OCI-LY7 (cell line): ENCODE results near the gene VPS13C. TPM values are rescaled to one million over a fixed set of nuclear protein-coding genes. Genes with fewer than 3 reads are reported as not detected.

ENCODE experiments used
- BruUV-seq: library from RNA; stranded (reverse); fragments of 400-500 nt; replicated peaks from 2 replicates; lab custom pipeline; 2021; lab: Mats Ljungman, UMichigan
- CTCF ChIA-PET: fragments of 300-600 bp; sonication (Branson Sonifier 250); formaldehyde crosslinking; loops from one replicate; lab custom pipeline; 2022; ENCODE audit warnings: antibody characterized with exemption; ENCODE audit not compliant: unreplicated experiment; lab: Charles Lee
- POLR2A ChIA-PET: fragments of 300-600 bp; sonication (Branson Sonifier 250); formaldehyde crosslinking; loops from one replicate; lab custom pipeline; 2022; ENCODE audit warnings: antibody characterized with exemption; lab: Charles Lee
- DNase-seq: peaks from one replicate; pipeline ENCODE4 v3.0.0-alpha.2; 2015; ENCODE audit warnings: low spot score
- H2AFZ ChIP-seq: fragments of 200-600 bp; sonication (generic), shearing (Covaris generic); 2 replicates; pipeline ENCODE4 v1.6.1; 2014; ENCODE audit warnings: mild to moderate bottlenecking, antibody characterized with exemption, low read length, moderate library complexity
- H3K27ac ChIP-seq: fragments of 200-600 bp; sonication (generic); 2 replicates; pipeline ENCODE4 v1.5.1; 2014; ENCODE audit warnings: mixed run types, low read depth, mild to moderate bottlenecking, moderate library complexity, low read length, inconsistent platforms; ENCODE audit not compliant: poor library complexity, severe bottlenecking
- H3K36me3 ChIP-seq: fragments of 200-600 bp; sonication (generic); 2 replicates; pipeline ENCODE4 v1.6.1; 2014; ENCODE audit warnings: mild to moderate bottlenecking, antibody characterized with exemption, low read length, moderate library complexity, mixed read lengths; ENCODE audit not compliant: insufficient read depth
- H3K4me1 ChIP-seq: fragments of 200-600 bp; sonication (generic); 2 replicates; pipeline ENCODE4 v1.5.1; 2014; ENCODE audit warnings: mild to moderate bottlenecking, low read length; ENCODE audit not compliant: insufficient read depth, poor library complexity, severe bottlenecking
- H3K4me2 ChIP-seq: fragments of 200-600 bp; sonication (generic); 2 replicates; pipeline ENCODE4 v1.6.1; 2014; ENCODE audit warnings: mild to moderate bottlenecking, low read length
- H3K4me3 ChIP-seq: fragments of 200-600 bp; sonication (generic); 2 replicates; pipeline ENCODE4 v1.5.1; 2014; ENCODE audit warnings: mild to moderate bottlenecking, low read depth, low read length; ENCODE audit not compliant: poor library complexity, severe bottlenecking
- H3K79me2 ChIP-seq: fragments of 200-600 bp; sonication (generic); 2 replicates; pipeline ENCODE4 v1.6.1; 2016; ENCODE audit warnings: low read depth, mild to moderate bottlenecking, low read length, moderate library complexity, mixed read lengths; ENCODE audit not compliant: insufficient read depth
- H3K9me2 ChIP-seq: fragments of 200-600 bp; sonication (generic); 2 replicates; pipeline ENCODE4 v1.6.1; 2016; ENCODE audit warnings: mild to moderate bottlenecking, low read length, mixed read lengths; ENCODE audit not compliant: insufficient read depth
- H3K9me3 ChIP-seq: fragments of 200-600 bp; sonication (generic); 2 replicates; pipeline ENCODE4 v1.6.1; 2014; ENCODE audit warnings: mild to moderate bottlenecking, mixed run types, low read length, mixed read lengths
- H4K20me1 ChIP-seq: fragments of 200-600 bp; sonication (generic); 2 replicates; pipeline ENCODE4 v1.6.1; 2014; ENCODE audit warnings: mild to moderate bottlenecking, antibody characterized with exemption, low read length, moderate library complexity, mixed read lengths; ENCODE audit not compliant: insufficient read depth
- CTCF ChIP-seq: fragments of 200-600 bp; sonication (generic); conservative IDR thresholded peaks from 2 replicates; pipeline ENCODE4 v1.5.1; 2014; ENCODE audit warnings: mild to moderate bottlenecking, antibody characterized with exemption, low read length, moderate library complexity, mixed read lengths
- EZH2phosphoT487 ChIP-seq: fragments of 200-600 bp; sonication (generic); IDR thresholded peaks from 2 replicates; pipeline ENCODE4 v1.6.1; 2018; ENCODE audit warnings: low read depth, borderline replicate concordance, mild to moderate bottlenecking, mixed run types, antibody characterized with exemption, low read length, moderate library complexity, mixed read lengths
- intact Hi-C: fragments of 100-400 bp; cut with micrococcal nuclease; formaldehyde crosslinking; loops from one replicate; pipeline ENCODE4 v1.10.0; 2022; ENCODE audit not compliant: unreplicated experiment
- total RNA-seq, 2 experiments: library from RNA; depleted of rRNA in 1 of 2; stranded (reverse); fragments of >200 nt in 1 of 2; shearing (Covaris generic) in 1 of 2; gene quantifications; 2 replicates each; pipeline ENCODE4 v1.2.3, GENCODE V29; 2014 to 2022

VPS13C gene
- total RNA-seq, 2 experiments from 2014 or later, result 44.4 to 60.6 TPM

DNA sequence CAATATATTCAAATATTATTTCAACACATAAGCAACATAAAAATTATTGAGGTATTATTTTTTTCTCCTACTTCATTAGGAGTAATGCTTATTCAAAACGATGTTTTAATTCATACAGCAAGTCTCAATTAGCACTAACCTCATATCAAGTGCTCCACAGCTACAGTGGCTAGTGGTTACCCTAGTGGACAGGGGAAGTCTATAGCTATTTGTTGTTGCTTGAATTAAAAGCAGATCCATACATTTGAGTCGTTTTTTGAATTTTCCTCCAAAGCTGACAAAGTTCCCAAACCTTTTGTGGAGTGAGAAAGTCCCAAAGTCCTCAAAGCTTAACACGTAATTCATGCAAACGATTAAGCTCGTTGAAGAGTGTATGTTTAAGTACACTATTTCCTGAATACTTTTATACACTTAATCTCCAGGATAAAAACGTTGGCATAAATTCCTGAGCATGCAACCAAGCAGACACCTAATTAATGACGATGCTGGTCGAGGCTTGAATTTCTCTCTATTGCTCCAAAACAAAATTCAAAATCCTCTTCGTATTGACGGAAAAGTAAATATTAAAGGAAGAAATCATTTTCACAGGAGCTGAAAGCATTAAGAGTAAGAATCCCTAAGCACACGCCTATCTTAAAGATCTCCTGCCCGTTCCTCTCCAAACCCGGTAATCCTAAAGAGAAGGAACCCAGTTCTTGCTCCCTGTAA is 985 bp downstream of the VPS13C start:
- H3K79me2 ChIP-seq, result peaks cover 39% of the 10 kb centered on the region

DNA sequence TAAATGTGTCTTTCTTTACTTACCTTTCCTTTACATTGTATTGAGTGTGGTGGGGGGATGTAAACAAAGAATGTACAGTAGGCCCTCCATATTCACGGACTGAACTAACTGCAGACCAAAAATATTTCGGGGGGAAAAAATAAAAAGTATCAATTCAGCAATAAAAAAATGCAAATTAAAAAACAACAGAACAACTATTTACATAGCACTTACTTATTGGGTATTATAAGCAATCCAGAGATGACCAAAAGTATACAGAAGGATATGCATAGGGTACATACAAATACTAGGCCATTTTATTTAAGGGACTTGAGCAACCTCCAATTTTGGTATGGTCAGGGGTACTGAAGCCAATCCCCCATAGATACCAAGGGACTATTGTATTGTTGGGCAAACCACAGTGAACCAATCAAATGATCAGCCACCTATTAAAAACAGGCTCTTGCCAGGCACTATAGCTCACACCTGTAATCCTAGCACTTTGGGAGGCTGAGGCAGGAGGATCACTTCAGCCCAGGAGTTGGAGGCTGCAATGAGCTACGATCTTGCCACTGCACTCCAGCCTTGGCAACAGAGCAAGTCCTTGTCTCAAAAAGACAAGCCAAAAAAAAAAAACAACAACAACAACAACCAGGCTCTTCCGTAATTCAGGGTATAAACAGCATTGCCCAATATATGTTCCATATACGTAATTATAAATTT is 1.8 kb downstream of the VPS13C start:
- H4K20me1 ChIP-seq, result peaks cover 10% of the 10 kb centered on the region
- ChIA-PET POLR2A (interaction anchor here (0.6 kb wide), 1 partner anchor 137 kb away, joined by 3 read pairs; no protein-coding TSS in a partner anchor), CTCF (no interaction called here)
- H3K4me3 ChIP-seq, result peak overlapping the region; percentile 44
- no peak overlapping the region for H2AFZ ChIP-seq
- DNase-seq, result no peak
- no peaks in the 10 kb centered on the region for H3K9me3 ChIP-seq
- no TSS peak for BruUV-seq
- H3K4me2 ChIP-seq, result peak overlapping the region; percentile 75
- peaks cover 29% of the 10 kb centered on the region for H3K4me1 ChIP-seq
- H3K9me2 ChIP-seq, result no peaks in the 10 kb centered on the region
- intact Hi-C loops, result no loop called here
- peaks cover 40% of the 10 kb centered on the region for H3K79me2 ChIP-seq
- H3K27ac ChIP-seq, result no peak overlapping the region
- TF ChIP-seq CTCF (no peak), EZH2phosphoT487 (no peak)
- peaks cover 6% of the 10 kb centered on the region; the same call in 1 of the 2 replicates for H3K36me3 ChIP-seq

More for the DNA sequence above, 985 bp downstream of the VPS13C start:
- Histone ChIP-seq H3K36me3 (peaks cover 6% of the 10 kb centered on the region; the same call in 1 of the 2 replicates), H3K9me3 (no peaks in the 10 kb centered on the region), H3K4me2 (peak overlapping the region; percentile 75), H4K20me1 (peaks cover 10% of the 10 kb centered on the region), H3K4me3 (peak overlapping the region; percentile 90), H3K27ac (peak overlapping the region; percentile 73), H3K4me1 (peaks cover 25% of the 10 kb centered on the region), H3K9me2 (no peaks in the 10 kb centered on the region), H2AFZ (peak overlapping the region; percentile 85; the same call in 1 of the 2 replicates)
- CTCF ChIA-PET, result no interaction called here
- peak; percentile 23 for DNase-seq
- intact Hi-C loops, result no loop called here
- TF ChIP-seq CTCF, result peak; percentile 43
- TF ChIP-seq EZH2phosphoT487, result no peak
- BruUV-seq, result TSS peak; percentile 73
- POLR2A ChIA-PET, result interaction anchor here (0.7 to 2.0 kb wide), 2 partner anchors 32 to 97 kb away, joined by 3 to 5 read pairs; no protein-coding TSS in a partner anchor
